NK-92 (cell line): ENCODE data around the gene PAOX.
"Not testable (repeated sequence)": the region's sequence is repeated elsewhere in the genome, so short reads cannot be mapped to it uniquely, and the experiment has no call there.

Experiments used
- DNase-seq: peaks from one replicate; lab custom pipeline; 2025; ENCODE audit not compliant: unreplicated experiment; lab: John Stamatoyannopoulos, UW

Gene PAOX

DNA sequence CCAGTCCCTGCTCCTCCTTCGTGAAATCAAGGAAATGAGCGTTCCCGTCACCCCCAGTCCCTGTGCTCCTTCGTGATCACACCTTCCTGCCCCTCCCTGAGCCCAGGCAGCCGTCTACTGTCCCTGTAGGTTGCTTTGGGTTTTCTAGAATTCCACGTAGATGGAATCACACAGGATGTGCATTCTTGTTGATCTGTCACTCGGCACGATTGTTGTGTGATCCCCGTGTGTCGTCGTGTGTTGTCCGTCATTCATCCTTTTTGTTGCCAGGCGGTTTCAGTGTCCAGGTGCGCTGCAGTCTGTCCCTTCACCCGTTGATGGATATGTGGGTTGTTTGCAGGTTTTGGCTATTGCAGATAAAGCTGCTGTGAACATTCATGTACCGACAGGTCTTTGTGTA lies 24.3 kb downstream of the PAOX start:
- no peak for DNase-seq

DNA sequence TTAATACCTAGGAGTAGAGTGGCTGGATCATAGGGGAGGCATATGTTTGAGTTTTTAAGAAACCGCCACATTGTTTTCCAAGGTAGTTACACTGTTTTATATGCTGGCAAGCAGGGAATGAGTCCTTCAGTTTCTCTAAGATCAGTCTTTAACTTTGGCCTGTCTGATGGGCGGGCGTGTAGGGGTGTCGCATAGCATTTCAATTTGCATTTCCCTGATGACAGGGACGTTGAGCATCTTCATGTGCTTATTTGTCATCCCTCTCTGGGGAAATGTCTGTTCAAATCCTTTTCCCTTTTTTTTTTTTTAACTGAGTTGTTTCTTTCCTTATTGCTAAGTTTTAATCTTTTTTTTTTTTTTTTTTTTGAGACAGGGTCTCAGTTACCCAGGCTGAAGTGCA lies 24.7 kb downstream of the PAOX start:
- no peak for DNase-seq

DNA sequence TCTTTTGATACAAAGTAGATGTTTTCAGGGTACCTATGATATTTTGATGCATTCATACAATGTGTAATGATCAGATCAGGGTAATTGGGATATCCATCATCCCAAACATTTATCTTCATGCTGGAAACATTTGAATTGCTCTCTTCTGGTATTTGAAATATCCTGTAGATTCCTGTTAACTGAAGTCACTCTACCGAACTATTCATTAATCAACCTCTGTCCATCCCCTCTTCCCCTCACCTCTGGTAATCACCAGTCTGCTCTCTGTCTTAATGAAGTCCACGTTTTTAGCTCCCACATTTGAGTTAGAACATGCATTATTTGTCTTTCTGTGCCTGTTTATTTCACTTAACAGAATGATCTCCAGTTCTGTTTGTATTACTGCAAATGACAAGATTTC lies 26.2 kb downstream of the PAOX start:
- DNase-seq, result no peak

DNA sequence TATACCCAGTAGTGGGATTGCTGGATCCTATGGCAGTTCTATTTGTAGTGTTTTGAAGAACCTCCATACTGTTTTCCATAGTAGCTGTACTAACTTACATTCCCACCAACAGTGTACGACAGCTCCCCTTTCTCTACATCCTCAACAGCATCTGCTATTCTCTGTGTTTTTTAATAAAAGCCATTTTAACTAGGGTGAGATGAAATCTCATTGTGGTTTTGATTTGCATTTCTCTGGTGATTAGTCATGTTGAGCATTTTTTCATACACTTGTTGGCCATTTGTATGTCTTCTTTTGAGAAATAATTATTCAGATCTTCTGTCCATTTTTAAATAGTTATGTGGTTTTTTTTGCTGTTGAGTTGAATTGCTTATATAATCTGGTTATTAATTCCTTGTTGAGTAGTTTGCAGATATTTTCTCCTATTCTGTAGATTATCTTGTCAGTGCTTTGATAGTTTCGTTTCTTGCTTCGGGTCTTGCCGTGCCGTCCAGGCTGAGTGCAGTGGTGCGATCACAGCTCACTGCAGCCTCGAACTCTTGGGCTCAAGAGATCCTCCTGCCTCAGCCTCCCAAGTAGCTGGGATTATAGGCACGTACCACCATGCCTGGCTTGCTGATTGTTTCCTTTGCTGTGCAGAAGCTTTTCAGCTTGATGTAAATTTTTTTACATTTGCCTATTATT lies 26.9 kb downstream of the PAOX start:
- no peak for DNase-seq

- no peak for DNase-seq
These were observed 32.7 kb downstream of the PAOX start for GRCh38 chr10:133411523-133412380.

DNA sequence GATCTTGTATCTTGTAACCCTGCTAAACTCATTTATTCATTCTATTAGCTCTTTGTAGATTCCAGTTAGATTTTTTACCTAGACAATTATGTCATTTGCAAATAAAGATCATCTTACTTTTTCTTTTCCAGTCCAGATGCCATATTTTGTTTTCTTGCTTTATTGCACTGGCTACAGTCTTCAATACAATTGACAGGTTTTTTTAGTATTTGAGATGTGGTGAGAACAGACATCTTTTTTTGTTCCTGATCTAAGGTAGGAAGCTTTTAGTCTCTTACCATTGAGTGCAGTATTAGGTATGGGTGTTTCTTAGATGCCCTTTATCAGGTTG lies 33.3 kb downstream of the PAOX start:
- DNase-seq, result no peak

GRCh38 chr10:133414401-133414800 lies 35.3 kb downstream of the PAOX start:
- not testable (repeated sequence) for DNase-seq

GRCh38 chr10:133415752-133416151 lies 36.7 kb downstream of the PAOX start:
- DNase-seq, result no peak

DNA sequence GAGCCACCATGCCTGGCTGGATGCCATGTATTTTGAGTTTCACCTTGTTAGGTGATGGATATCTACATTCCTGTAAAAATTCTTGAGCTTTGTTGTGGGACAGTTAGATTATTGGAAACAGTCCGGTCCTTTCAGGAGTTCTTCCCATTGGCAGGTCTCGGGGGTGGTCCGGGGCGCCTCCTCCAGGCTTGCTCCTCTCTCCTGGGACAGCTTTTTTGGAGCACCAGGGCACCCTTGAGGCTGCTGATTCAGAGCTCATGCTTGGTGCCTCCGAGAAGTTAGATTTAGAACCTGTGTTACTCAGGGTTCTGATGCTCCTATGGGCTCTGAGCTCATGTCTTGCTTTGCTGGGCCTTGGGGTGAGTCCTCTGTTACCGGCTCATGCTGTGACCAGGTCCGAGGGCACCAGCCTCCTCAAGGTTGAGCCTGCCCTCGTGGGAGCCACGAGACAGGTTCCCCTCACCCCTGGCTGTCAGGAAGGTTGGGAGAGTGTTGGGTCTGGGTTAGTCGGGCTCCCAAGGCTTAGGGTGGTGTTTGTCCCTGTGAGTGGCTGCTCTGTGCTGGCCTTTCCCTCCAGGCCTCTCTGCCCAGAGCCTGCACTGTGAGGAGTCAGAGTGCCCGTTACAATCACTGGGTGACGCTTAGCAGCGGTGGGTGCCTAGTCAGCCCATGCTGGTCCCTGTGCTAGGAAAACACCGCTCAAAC lies 39.4 kb downstream of the PAOX start:
- DNase-seq, result no peak

DNA sequence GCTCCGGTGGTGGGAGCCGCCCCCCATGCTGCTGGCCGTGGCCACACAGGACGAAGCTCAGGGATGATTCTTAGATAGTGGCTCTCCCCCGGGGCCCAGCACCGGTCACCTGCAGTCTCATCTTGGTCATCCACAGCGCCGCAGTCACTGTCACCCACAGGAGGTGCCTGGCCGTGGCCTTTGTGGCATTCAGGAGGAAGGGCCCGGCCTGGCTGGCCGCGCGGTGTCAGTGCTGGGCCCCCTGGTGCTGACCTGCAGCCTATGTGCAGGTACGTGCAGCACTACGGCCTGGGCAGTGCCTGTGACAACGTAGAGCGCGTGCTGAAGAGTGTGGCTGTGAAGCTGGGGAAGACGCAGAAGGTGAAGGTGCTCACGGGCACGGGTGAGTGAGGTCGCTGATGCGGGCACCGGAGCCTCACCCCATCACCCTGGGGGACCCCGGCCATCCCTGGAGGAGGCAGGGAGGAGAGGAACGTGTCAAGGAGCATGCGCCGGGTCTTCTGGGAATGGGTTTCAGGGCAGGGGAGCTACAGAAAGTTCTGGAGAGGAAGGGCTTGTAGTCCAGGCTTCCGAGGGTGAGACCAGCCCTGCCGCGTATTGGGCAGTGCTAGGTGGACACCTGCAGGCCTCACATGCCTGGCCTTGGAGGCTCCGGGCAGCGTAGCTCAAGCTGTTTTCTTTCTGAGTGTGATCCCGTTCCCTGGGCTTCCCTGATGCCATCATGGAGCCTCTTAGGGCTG lies 40.3 kb downstream of the PAOX start:
- no peak for DNase-seq

GRCh38 chr10:133420028-133420427 lies 41.0 kb downstream of the PAOX start:
- no peak for DNase-seq

DNA sequence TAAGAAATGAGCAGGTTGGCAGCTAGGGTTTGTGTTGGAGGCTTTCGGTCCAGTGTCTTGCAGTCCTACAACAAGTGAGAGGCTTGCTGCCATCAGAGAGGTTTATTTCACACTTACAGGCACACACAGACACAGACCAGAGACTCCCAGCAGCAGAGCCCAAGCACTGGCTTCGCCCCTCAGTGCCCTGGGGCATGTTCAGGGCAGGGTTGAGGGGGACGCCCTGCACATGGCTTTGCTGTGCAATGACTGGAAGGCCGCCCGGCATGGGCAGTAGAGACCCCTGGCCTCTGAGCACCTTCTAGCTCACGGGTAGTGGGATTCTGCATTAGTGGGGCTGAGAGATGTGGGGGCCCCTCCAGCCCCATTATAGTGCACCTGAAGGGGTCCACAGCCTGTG lies 41.5 kb downstream of the PAOX start:
- no peak for DNase-seq

DNA sequence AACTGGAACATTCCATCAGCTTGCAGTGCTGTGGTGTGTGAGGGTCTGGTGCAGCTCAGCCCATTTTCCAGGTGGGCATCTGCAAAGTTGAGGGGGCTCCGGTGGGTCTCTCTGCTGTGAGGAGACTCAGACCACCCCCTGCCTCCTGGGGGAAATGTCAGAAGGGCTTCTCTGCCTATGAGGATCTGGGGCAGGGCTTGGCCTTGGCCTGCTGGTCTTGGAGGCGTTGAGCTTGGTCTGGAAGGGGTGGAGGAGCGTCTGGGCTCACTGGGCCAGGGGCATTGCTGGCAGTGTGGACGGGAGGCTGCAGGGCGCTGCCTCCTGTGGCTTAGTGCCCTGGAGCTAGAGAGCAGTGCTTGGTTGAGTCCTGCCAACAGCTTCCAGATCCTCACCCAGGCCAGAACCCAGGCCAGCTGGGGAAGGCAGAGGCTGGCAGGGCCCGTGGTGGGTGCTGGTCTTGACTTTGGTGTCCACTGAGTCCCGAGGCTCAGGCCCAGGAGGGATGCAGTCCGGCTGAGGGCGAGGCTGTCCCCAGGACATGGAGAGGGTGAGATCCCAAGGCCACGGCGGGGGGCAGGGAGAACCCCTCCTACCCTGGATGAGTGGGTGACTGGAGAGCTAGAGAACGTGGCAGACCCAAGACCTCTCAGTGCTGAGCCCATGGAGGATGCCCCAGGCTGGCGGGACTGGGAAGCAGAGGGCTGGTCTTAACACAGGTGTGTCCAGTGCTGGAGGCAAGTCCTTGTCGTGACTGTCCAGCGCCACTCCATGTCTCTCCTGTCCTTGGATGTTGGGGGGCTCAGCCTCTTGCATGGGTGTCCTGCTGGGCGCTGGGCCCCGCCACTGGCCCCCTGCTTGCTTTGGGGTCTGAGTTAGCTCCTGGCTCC lies 42.5 kb downstream of the PAOX start:
- DNase-seq, result no peak

GRCh38 chr10:133422223-133422806 lies 43.3 kb downstream of the PAOX start:
- DNase-seq, result no peak

- DNase-seq, result no peak
These were observed 44.0 kb downstream of the PAOX start for GRCh38 chr10:133422807-133423771.

DNA sequence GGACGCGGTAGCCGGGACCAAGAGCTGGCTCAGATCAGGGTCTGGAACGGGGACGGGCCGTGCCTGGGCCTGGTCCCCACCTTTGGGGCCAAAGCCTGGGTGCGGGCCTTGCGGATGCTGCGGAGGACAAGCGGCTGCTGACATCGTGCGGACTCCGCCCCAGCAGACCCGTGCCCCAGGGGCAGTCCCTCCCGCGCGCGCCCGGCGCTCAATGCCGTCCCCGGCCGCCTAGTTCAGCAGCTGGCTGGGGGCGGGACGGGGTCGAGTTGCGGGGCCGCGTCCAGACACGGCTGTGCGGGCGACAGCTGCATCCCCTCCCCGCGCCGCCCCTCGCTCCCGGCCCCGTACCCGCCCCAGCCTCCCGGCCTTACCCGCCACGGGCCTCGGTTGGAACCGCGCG lies 45.0 kb downstream of the PAOX start:
- DNase-seq, result not testable (repeated sequence)

DNA sequence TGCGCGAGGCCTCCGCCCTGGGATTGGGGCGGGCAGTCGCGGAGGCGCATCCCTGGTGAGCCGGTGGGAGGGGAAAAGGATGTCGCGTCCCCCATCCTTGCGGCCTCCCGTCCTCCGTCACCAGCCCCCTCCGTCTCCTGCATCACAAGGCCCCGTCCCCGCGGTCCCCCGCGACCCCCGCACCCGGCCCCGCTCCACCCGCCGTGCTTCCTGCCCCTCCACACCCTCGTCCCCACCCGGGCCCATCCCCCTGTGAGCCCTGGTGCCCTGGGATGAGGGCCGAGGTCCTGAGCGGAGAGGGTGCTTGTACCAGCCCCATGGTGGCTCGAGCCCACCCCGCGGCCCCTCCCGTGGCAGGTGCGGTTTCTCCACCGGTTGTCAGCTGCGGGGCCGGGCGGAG lies 45.5 kb downstream of the PAOX start, which contains the start of gene SPRN:
TSS of gene SPRN (minus strand) at position 25 of the 400 bp plus-strand sequence. CDS start 944 bp downstream, outside the sequence.
- not testable (repeated sequence) for DNase-seq

DNA sequence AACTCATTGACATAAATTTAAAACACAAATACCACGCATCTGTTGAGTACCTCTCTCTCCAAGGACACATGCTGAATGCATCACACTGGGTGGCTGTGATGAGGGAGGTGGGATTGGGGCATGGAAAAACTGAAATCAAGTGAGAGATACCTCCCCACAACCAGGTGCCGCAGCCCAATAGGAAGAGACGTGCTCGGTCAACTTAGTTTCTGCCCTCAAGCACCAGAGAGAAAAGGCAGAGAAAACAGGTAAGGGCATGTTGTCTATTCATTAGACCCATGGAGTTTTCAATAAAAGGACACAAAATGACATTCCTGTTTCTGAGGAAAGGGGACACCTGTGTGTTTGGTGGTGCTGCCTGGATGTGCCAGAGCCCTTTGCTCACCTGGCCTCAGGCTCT lies 50.5 kb downstream of the PAOX start:
- not testable (repeated sequence) for DNase-seq
